GM12872 (cell line): ENCODE results near the gene ARHGEF19.

ENCODE experiments used
- CTCF ChIP-seq: IDR thresholded peaks from 3 replicates; pipeline ENCODE4 v1.5.1; 2011; ENCODE audit warnings: low read depth, mild to moderate bottlenecking, low read length, moderate library complexity; ENCODE audit not compliant: insufficient read depth

ARHGEF19 gene

GRCh38 chr1:16253332-16253922, 41.0 kb upstream of the ARHGEF19 start:
- no peak for TF ChIP-seq CTCF

- TF ChIP-seq CTCF: no peak
Measured at GRCh38 chr1:16252912-16253311, 40.5 kb upstream of the ARHGEF19 start.

- no peak for TF ChIP-seq CTCF
Measured at GRCh38 chr1:16251381-16251780, 38.9 kb upstream of the ARHGEF19 start.

- TF ChIP-seq CTCF: no peak
Measured at GRCh38 chr1:16250524-16251251, 38.2 kb upstream of the ARHGEF19 start.

- TF ChIP-seq CTCF: no peak
Measured at GRCh38 chr1:16249596-16250241, 37.3 kb upstream of the ARHGEF19 start.

- no peak for TF ChIP-seq CTCF
Measured at GRCh38 chr1:16248603-16249516, 36.4 kb upstream of the ARHGEF19 start.

- no peak for TF ChIP-seq CTCF
Measured at GRCh38 chr1:16248007-16248436, 35.6 kb upstream of the ARHGEF19 start.
